HepG2 (cell line): ENCODE data around the gene LRRC3C. TPM values are rescaled to one million over a fixed set of nuclear protein-coding genes. Genes with fewer than 3 reads are reported as not detected.

ENCODE experiments used
- ATAC-seq: fragments of 200-7000 bp; cut with Tn5 transposase; 3 replicates; pipeline ENCODE4 v1.9.1; 2020; ENCODE audit warnings: mild to moderate bottlenecking, moderate library complexity
- BruUV-seq: library from RNA; stranded (reverse); fragments of 400-500 nt; replicated peaks from 2 replicates; lab custom pipeline; 2021; lab: Mats Ljungman, UMichigan
- CTCF ChIA-PET: fragments of 300-600 bp; formaldehyde crosslinking; extraction: SDS; loops from one replicate; lab custom pipeline; 2021; ENCODE audit warnings: low total read pairs, inconsistent platforms, low intra/inter-chr PET ratio; lab: Yijun Ruan, JAX
- POLR2A ChIA-PET: fragments of 350-600 bp; sonication (Branson Sonifier 250); formaldehyde crosslinking; loops from one replicate; lab custom pipeline; 2020; ENCODE audit warnings: antibody characterized with exemption, inconsistent platforms; lab: Yijun Ruan, JAX
- DNase-seq: peaks from one replicate; pipeline ENCODE4 v3.0.0-alpha.2; 2015; ENCODE audit warnings: low spot score
- FAIRE-seq: peaks from 3 replicates; lab custom pipeline; 2011; peaks lifted over from hg19 to GRCh38; lab: Jason Lieb, UNC
- H2AFZ ChIP-seq: one replicate; pipeline ENCODE4 v1.6.1; 2011; ENCODE audit warnings: low read length, inconsistent platforms
- H3K27ac ChIP-seq: fragments of 300-600 bp; 3 replicates; pipeline ENCODE4 v1.8.0; 2011; ENCODE audit warnings: mixed run types, mild to moderate bottlenecking, mixed read lengths, low read length, inconsistent platforms; ENCODE audit not compliant: insufficient read depth; ENCODE audit errors: extremely low read length
- H3K27me3 ChIP-seq, 2 experiments: fragments of 200-600 bp in 1 of 2; 2 replicates in 1 of 2; 3 replicates in 1 of 2; pipeline versions ENCODE4 v1.6.0 to v1.8.0; 2011; ENCODE audit warnings: low read length in 2 of 2, mild to moderate bottlenecking in 2 of 2, moderate library complexity in 2 of 2, inconsistent platforms in 1 of 2; ENCODE audit not compliant: insufficient read depth in 2 of 2, control insufficient read depth in 1 of 2
- H3K36me3 ChIP-seq, 2 experiments: fragments of 200-600 bp in 1 of 2; replicated peaks in 1 of 2; 2 replicates in 1 of 2; 3 replicates in 1 of 2; pipeline versions ENCODE4 v1.5.1 to v1.8.0; 2011; ENCODE audit warnings: low read length in 2 of 2, inconsistent platforms in 1 of 2; ENCODE audit not compliant: insufficient read depth in 2 of 2, control insufficient read depth in 1 of 2
- H3K4me1 ChIP-seq: 2 replicates; pipeline ENCODE4 v1.5.1; 2012; ENCODE audit warnings: low read length, inconsistent platforms; ENCODE audit not compliant: insufficient read depth
- H3K4me2 ChIP-seq: 2 replicates; pipeline ENCODE4 v1.6.0; 2011; ENCODE audit warnings: low read depth, low read length, inconsistent platforms
- H3K4me3 ChIP-seq, 3 experiments: fragments of 200-600 bp in 1 of 3; sonication (generic), shearing (Covaris generic) in 1 of 3; replicated peaks in 1 of 3; 2 replicates each; pipeline ENCODE4 v1.5.1; 2011 to 2016; ENCODE audit warnings: low read length in 3 of 3, inconsistent platforms in 2 of 3, low read depth in 2 of 3, mild to moderate bottlenecking in 2 of 3, control low read depth in 1 of 3, mixed read lengths in 1 of 3; ENCODE audit not compliant: insufficient read depth in 1 of 3
- H3K79me2 ChIP-seq: one replicate; pipeline ENCODE4 v1.6.1; 2011; ENCODE audit warnings: low read length, inconsistent platforms; ENCODE audit not compliant: insufficient read depth
- H3K9ac ChIP-seq: 2 replicates; pipeline ENCODE4 v1.6.0; 2011; ENCODE audit warnings: mild to moderate bottlenecking, low read depth, low read length, inconsistent platforms; ENCODE audit not compliant: insufficient read depth
- H3K9me3 ChIP-seq: 2 replicates; pipeline ENCODE4 v1.5.1; 2012; ENCODE audit warnings: mild to moderate bottlenecking, low read length
- H4K20me1 ChIP-seq: 2 replicates; pipeline ENCODE4 v1.6.0; 2011; ENCODE audit warnings: inconsistent platforms, mild to moderate bottlenecking, low read length, moderate library complexity; ENCODE audit not compliant: insufficient read depth
- AFF4 ChIP-seq: sonication (generic); formaldehyde crosslinking; IDR thresholded peaks from 2 replicates; pipeline ENCODE4 v1.4.0; 2020; ENCODE audit warnings: missing genetic modification reagents
- ETS1 ChIP-seq: sonication (generic); formaldehyde crosslinking; IDR thresholded peaks from 2 replicates; pipeline ENCODE4 v1.4.0; 2020; ENCODE audit warnings: missing genetic modification reagents
- GATAD1 ChIP-seq: IDR thresholded peaks from 2 replicates; pipeline ENCODE4 v1.6.1; 2016; ENCODE audit warnings: missing genetic modification reagents, missing compliant biosample characterization
- HIC2 ChIP-seq: sonication (generic); formaldehyde crosslinking; IDR thresholded peaks from 2 replicates; pipeline ENCODE4 v1.9.0; 2022; ENCODE audit warnings: low read depth, missing genetic modification reagents
- SMAD9 ChIP-seq: sonication (generic); formaldehyde crosslinking; IDR thresholded peaks from 2 replicates; pipeline ENCODE4 v1.5.1; 2020; ENCODE audit warnings: mild to moderate bottlenecking, missing genetic modification reagents
- SNAPC5 ChIP-seq: sonication (generic); formaldehyde crosslinking; IDR thresholded peaks from 2 replicates; pipeline ENCODE4 v1.8.1; 2023; ENCODE audit warnings: mild to moderate bottlenecking, missing genetic modification reagents, borderline replicate concordance
- TRIM24 ChIP-seq: sonication (generic); formaldehyde crosslinking; IDR thresholded peaks from 2 replicates; pipeline ENCODE4 v1.8.0; 2022; ENCODE audit warnings: mild to moderate bottlenecking, missing genetic modification reagents
- U2AF2 ChIP-seq: fragments of 200-400 bp; formaldehyde crosslinking; IDR thresholded peaks from 2 replicates; pipeline ENCODE4 v1.6.1; 2017; ENCODE audit warnings: low read depth, mild to moderate bottlenecking, low read length
- ZNF460 ChIP-seq: sonication (generic); formaldehyde crosslinking; IDR thresholded peaks from 2 replicates; pipeline ENCODE4 v1.5.1; 2020; ENCODE audit warnings: missing genetic modification reagents, mild to moderate bottlenecking, borderline replicate concordance
- ZNF552 ChIP-seq: sonication (generic); formaldehyde crosslinking; IDR thresholded peaks from 2 replicates; pipeline ENCODE4 v1.9.0; 2022; ENCODE audit warnings: missing genetic modification reagents, mild to moderate bottlenecking, borderline replicate concordance
- ZNF720 ChIP-seq: sonication (generic); formaldehyde crosslinking; IDR thresholded peaks from 2 replicates; pipeline ENCODE4 v1.4.0; 2020; ENCODE audit warnings: missing genetic modification reagents
- ZNF850 ChIP-seq: sonication (generic); formaldehyde crosslinking; conservative IDR thresholded peaks from 2 replicates; pipeline ENCODE4 v1.9.0; 2021; ENCODE audit warnings: mild to moderate bottlenecking, missing genetic modification reagents
- WGBS: methylation state at CpG from one replicate; pipeline ENCODE4 v1.1.6; 2017; ENCODE audit warnings: low lambda C conversion rate; 5-methylcytosine and 5-hydroxymethylcytosine counted together
- in situ Hi-C: cut with HindIII; loops from 2 replicates; pipeline ENCODE4 v1.10.0; 2017; ENCODE audit warnings: low pct_unique_long_range_greater_than_20kb; ENCODE audit not compliant: extremely low pct_ligation_motif_present
- intact Hi-C: fragments of 100-400 bp; cut with micrococcal nuclease; formaldehyde crosslinking; loops from one replicate; pipeline ENCODE4 v1.10.0; 2022; ENCODE audit not compliant: unreplicated experiment
- polyA plus RNA-seq, 8 experiments: library from polyadenylated mRNA; depleted of rRNA in 3 of 8; stranded (reverse) in 7 of 8; unstranded in 1 of 8; fragments of >200 nt; fragmentation: Illumina TruSeq in 4 of 8; extraction: Trizol in 4 of 8; gene quantifications; 2 replicates each; pipeline versions ENCODE4 v1.2.1 to v1.2.3, GENCODE V29; 2011 to 2016; ENCODE audit warnings: low read depth in 4 of 8, missing spikeins in 1 of 8, mixed read lengths in 1 of 8; ENCODE audit not compliant: insufficient read depth in 1 of 8
- total RNA-seq, 5 experiments: library from RNA; depleted of rRNA; stranded (reverse); fragments of >200 nt; fragmentation: Illumina TruSeq; extraction: Trizol; gene quantifications; 2 replicates each; pipeline ENCODE4 v1.2.3, GENCODE V29; 2016; ENCODE audit warnings: low read depth in 1 of 5

LRRC3C gene
- total and polyA plus RNA-seq, 2 of the 13 experiments (the other 11 are each of a cell fraction or from before 2014, with no cell fraction given) = 0.17 TPM; not detected in 1

GRCh38 chr17:39926135-39926587 is 1.4 kb upstream of the LRRC3C start (continued):
- TF ChIP-seq SNAPC5 (CRISPR knock-in tag) (0 out of 2 replicates have a peak, but pooled peaks have one; percentile 29), U2AF2 (no peak), SMAD9 (CRISPR knock-in tag) (0 out of 2 replicates have a peak, but pooled peaks have one; percentile 6), ZNF552 (CRISPR knock-in tag) (0 out of 2 replicates have a peak, but pooled peaks have one; percentile 34)

- TSS peak; percentile 61 for BruUV-seq
- H2AFZ ChIP-seq = no peak overlapping the region
- DNase-seq = peak; percentile 78
- no peak for TF ChIP-seq AFF4 (CRISPR knock-in tag)
- TF ChIP-seq ETS1 (CRISPR knock-in tag) = no peak
- peak; percentile 51; the same call in 1 of the 2 replicates for TF ChIP-seq TRIM24 (CRISPR knock-in tag)
- peak; percentile 60 for TF ChIP-seq GATAD1
- TF ChIP-seq ZNF460 (CRISPR knock-in tag) = no peak
- TF ChIP-seq ZNF720 (CRISPR knock-in tag) = 0 out of 2 replicates have a peak, but pooled peaks have one; percentile 61
- peak; percentile 63; the same call in 1 of the 2 replicates for TF ChIP-seq HIC2 (CRISPR knock-in tag)
- TF ChIP-seq ZNF850 (CRISPR knock-in tag) = 0 out of 2 replicates have a peak, but pooled peaks have one; percentile 5
These were observed 888 bp upstream of the LRRC3C start for GRCh38 chr17:39926588-39927100.

More at GRCh38 chr17:39926588-39927100, 888 bp upstream of the LRRC3C start:
- Histone ChIP-seq H3K36me3 (peaks cover 19 to 25% of the 10 kb centered on the region in 2 experiments), H3K4me1 (peaks cover 72% of the 10 kb centered on the region), H3K4me2 (peak overlapping the region; percentile 97), H4K20me1 (peaks cover 5% of the 10 kb centered on the region; the same call in 1 of the 2 replicates), H3K4me3 (peak overlapping the region; percentile 72 to 96 (median 90)), H3K27ac (peak overlapping the region; percentile 93), H3K9me3 (no peaks in the 10 kb centered on the region), H3K27me3 (no peaks in the 10 kb centered on the region; a peak in 1 of 5 replicates), H3K79me2 (peaks cover 50% of the 10 kb centered on the region), H3K9ac (peak overlapping the region; percentile 90)
- FAIRE-seq = peak; percentile 23
- intact Hi-C loops = loop anchor here (1.0 to 10.0 kb wide), 3 partner anchors 12 to 178 kb away; partner anchors contain the start of genes NR1D1 and PSMD3
- ATAC-seq = peak; percentile 44
- WGBS = 2% methylated on average over 13 of the region's 15 CpGs
- CTCF ChIA-PET = no interaction called here
- POLR2A ChIA-PET = interaction anchor here (0.6 to 5.3 kb wide), 20 partner anchors 8 to 223 kb away, joined by 3 to 47 read pairs (median 4); partner anchors contain the start of genes GSDMB and PSMD3
- in situ Hi-C loops = no loop called here
